ENCODE results near the gene XPC. TPM values are rescaled to one million over a fixed set of nuclear protein-coding genes. Genes with fewer than 3 reads are reported as not detected.

The XPC gene
- total and polyA plus RNA-seq, 2 donors (not counting 3 experiments of a cell fraction or from before 2014, with no cell fraction given), result 11.9 to 36.8 TPM

DNA sequence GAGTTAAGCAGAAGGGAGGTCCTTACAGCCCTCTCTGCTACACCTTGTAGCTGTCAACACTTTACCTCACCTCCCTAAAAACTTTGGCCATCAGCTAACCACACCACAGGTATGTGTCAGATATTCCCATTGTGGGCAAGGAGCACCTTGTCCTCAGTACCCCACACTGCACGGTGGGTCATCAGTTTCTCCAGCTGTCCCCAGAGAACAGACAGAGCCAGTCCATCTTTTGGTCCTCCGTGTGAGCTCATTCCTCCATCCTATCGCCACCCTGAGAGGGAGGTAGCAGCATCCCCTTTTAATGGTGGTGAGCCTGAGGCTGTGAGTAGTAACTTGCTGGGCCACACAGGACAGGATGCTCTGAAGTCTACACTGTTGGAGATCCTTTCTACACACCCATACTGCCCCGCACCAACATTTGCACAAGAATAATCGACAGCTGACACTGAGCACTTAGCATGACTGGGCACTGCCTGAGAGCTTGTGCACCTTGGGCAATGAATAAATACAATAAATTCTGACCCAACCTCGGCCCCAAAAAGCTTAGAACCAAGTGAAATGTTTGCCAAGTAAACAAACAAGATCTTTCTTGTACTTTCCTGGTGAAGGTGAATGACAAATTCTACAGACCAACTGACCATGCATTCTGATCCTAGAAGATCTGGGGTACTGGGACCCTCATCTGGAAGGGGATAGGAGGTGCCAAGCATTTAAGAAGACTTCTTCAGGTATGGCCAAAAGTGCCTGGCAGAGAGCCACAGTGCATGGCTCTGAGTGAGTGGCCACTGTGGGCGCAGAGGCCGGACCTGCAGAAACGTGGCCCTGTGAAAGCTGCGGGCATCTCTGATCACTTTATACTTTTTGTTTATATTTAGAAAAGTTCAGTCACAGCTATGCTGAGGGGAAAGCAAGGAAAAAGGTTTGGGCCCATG is 60.7 kb downstream of the XPC start:
- BruUV-seq (replicated peaks), result no TSS peak
- dilution Hi-C loops (cut with MboI; ENCODE audit: extremely low pct_ligation_motif_present, low sequenced_read_pairs) (no loop called here), intact Hi-C loops (cut with micrococcal nuclease) (no loop called here)
- Histone ChIP-seq H3K9ac (replicated peaks; ENCODE audit: extremely low read depth, insufficient read depth, low read length) (no peak overlapping the region), H3K4me3 (replicated peaks in 1 of 3; ENCODE audit: insufficient read depth in 1 of 3, low read depth in 1 of 3, low read length in 3 of 3) (no peak overlapping the region), H3K27me3 (ENCODE audit: control insufficient read depth in 2 of 2, insufficient read depth in 2 of 2, low read length in 2 of 2) (no peaks in the 10 kb centered on the region), H2AFZ (ENCODE audit: low read depth, low read length) (no peak overlapping the region), H3K27ac (ENCODE audit: insufficient read depth, low read depth, low read length) (no peak overlapping the region), H3K4me2 (ENCODE audit: insufficient read depth, low read length) (no peak overlapping the region), H3K9me1 (replicated peaks; ENCODE audit: control insufficient read depth, extremely low read depth, insufficient read depth, low read length) (no peaks in the 10 kb centered on the region), H3K4me1 (ENCODE audit: control insufficient read depth, extremely low read depth, insufficient read depth, low read length) (no peaks in the 10 kb centered on the region), H3K79me2 (ENCODE audit: control insufficient read depth, insufficient read depth, low read length) (no peaks in the 10 kb centered on the region), H3K36me3 (ENCODE audit: control insufficient read depth in 2 of 2, extremely low read depth in 1 of 2, insufficient read depth in 2 of 2, low read length in 2 of 2) (peaks cover 0 to 12% of the 10 kb centered on the region in 2 experiments), H4K20me1 (replicated peaks; ENCODE audit: control insufficient read depth, extremely low read depth, insufficient read depth, low read length) (no peaks in the 10 kb centered on the region), H3K9me3 (replicated peaks; ENCODE audit: control insufficient read depth, insufficient read depth, low read length) (no peaks in the 10 kb centered on the region)
- ChIA-PET CTCF (interaction anchor here (1.3 to 1.6 kb wide), 2 partner anchors 86 to 221 kb away, joined by 3 to 5 read pairs; no protein-coding TSS in a partner anchor), POLR2A (no interaction called here)
- TF ChIP-seq GATA2 (IDR thresholded peaks at IDR 0.05; ENCODE audit: insufficient read depth, insufficient read length, low read depth, low read length) (no peak), JUN (IDR thresholded peaks at IDR 0.05; ENCODE audit: borderline replicate concordance, insufficient read depth, insufficient read length, low read depth) (no peak), EZH2 (IDR thresholded peaks at IDR 0.05; ENCODE audit: borderline replicate concordance, low read depth, low read length, severe bottlenecking) (no peak), MYC (IDR thresholded peaks at IDR 0.05; ENCODE audit: low read depth, low read length) (no peak), POLR2AphosphoS5 (IDR thresholded peaks at IDR 0.05; ENCODE audit: insufficient read depth, low read depth, low read length) (no peak), POLR2A (IDR thresholded peaks at IDR 0.05; ENCODE audit: low read depth, low read length) (no peak), FOS (IDR thresholded peaks at IDR 0.05; ENCODE audit: borderline replicate concordance, insufficient read depth, low read length) (no peak)
- TF ChIP-seq, protein P1, sequence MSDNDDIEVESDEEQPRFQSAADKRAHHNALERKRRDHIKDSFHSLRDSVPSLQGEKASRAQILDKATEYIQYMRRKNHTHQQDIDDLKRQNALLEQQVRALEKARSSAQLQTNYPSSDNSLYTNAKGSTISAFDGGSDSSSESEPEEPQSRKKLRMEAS (IDR thresholded peaks at IDR 0.05; ENCODE audit: insufficient read depth, insufficient read length), result no peak
- TF ChIP-seq, protein P2, sequence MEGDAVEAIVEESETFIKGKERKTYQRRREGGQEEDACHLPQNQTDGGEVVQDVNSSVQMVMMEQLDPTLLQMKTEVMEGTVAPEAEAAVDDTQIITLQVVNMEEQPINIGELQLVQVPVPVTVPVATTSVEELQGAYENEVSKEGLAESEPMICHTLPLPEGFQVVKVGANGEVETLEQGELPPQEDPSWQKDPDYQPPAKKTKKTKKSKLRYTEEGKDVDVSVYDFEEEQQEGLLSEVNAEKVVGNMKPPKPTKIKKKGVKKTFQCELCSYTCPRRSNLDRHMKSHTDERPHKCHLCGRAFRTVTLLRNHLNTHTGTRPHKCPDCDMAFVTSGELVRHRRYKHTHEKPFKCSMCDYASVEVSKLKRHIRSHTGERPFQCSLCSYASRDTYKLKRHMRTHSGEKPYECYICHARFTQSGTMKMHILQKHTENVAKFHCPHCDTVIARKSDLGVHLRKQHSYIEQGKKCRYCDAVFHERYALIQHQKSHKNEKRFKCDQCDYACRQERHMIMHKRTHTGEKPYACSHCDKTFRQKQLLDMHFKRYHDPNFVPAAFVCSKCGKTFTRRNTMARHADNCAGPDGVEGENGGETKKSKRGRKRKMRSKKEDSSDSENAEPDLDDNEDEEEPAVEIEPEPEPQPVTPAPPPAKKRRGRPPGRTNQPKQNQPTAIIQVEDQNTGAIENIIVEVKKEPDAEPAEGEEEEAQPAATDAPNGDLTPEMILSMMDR (IDR thresholded peaks at IDR 0.05; ENCODE audit: extremely low read depth in 1 of 2, insufficient read depth in 1 of 2, low read depth in 1 of 2, low read length in 2 of 2), result no peak
- no peak for FAIRE-seq
- DNase-seq (ENCODE audit: low read depth, low spot score), result no peak

Data from endothelial cell of umbilical vein (primary cell).